ENCODE results near the gene ANKMY2.

DNA sequence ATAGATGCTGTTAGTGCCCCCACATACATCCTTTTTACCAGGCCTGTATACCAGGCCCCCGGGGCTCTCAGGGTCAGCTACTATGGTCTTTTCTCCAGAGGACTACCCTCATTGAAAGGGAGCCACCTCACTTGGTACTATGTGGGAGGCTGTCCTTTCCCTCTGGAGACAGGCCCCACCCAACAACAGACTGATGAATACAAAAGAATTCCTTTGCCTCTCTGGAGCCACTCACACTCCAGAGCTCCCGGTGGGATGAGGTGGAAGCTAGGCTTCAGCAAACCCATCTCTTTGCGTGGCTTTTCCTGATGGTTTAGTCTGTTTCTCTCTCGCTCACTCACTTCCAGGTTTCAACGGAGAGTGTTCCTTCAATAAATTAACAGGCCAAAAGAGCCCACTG, 30.3 kb downstream of the ANKMY2 start:
- no peak for TF ChIP-seq POLR2A (IDR thresholded peaks at IDR 0.05)
- TF ChIP-seq, protein P1, sequence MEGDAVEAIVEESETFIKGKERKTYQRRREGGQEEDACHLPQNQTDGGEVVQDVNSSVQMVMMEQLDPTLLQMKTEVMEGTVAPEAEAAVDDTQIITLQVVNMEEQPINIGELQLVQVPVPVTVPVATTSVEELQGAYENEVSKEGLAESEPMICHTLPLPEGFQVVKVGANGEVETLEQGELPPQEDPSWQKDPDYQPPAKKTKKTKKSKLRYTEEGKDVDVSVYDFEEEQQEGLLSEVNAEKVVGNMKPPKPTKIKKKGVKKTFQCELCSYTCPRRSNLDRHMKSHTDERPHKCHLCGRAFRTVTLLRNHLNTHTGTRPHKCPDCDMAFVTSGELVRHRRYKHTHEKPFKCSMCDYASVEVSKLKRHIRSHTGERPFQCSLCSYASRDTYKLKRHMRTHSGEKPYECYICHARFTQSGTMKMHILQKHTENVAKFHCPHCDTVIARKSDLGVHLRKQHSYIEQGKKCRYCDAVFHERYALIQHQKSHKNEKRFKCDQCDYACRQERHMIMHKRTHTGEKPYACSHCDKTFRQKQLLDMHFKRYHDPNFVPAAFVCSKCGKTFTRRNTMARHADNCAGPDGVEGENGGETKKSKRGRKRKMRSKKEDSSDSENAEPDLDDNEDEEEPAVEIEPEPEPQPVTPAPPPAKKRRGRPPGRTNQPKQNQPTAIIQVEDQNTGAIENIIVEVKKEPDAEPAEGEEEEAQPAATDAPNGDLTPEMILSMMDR (IDR thresholded peaks at IDR 0.05) = no peak

Data from ovary (tissue), 3 donors.